Adrenal gland (tissue), 5 donors: ENCODE data around the gene EFCAB12.

Source experiments
- CTCF ChIP-seq, 6 experiments: fragments of 450-650 bp in 4 of 6; fragments of 200-600 bp in 2 of 6; sonication (generic) in 1 of 6; IDR thresholded peaks; 1 replicate in 5 of 6; 2 replicates in 1 of 6; pipeline versions ENCODE4 v1.5.1 to v1.8.0; 2016 to 2021; ENCODE audit warnings: antibody characterized with exemption in 6 of 6, mild to moderate bottlenecking in 2 of 6, moderate library complexity in 1 of 6
- POLR2A ChIP-seq, 2 donors: fragments of 450-650 bp; IDR thresholded peaks; one replicate each; pipeline ENCODE4 v1.6.1; 2017; ENCODE audit warnings: antibody characterized with exemption in 2 of 2, mild to moderate bottlenecking in 2 of 2, moderate library complexity in 1 of 2
- donor health status: DM: no; HTN: no; CAD: no.

GRCh38 chr3:129398803-129399144 lies 29.7 kb downstream of the EFCAB12 start:
- TF ChIP-seq CTCF (IDR thresholded peaks at IDR 0.05) (no peak), POLR2A (IDR thresholded peaks at IDR 0.05) (no peak)
